NCI-H226 (cell line): ENCODE measurements around the gene KRT8.

Source experiments
- DNase-seq: peaks from one replicate; pipeline ENCODE4 v3.0.0-alpha.2; 2015

Gene KRT8

GRCh38 chr12:52925717-52926595 is 21.1 kb upstream of the KRT8 start:
- peak; percentile 88 for DNase-seq

GRCh38 chr12:52924764-52925716 is 20.2 kb upstream of the KRT8 start:
- DNase-seq, result peak; percentile 100

GRCh38 chr12:52921488-52922165 is 16.8 kb upstream of the KRT8 start:
- no peak for DNase-seq

GRCh38 chr12:52920937-52921336 is 16.1 kb upstream of the KRT8 start:
- DNase-seq, result no peak

GRCh38 chr12:52918784-52919183 is 13.9 kb upstream of the KRT8 start:
- no peak for DNase-seq

- DNase-seq, result no peak
These were observed 13.5 kb upstream of the KRT8 start for GRCh38 chr12:52918351-52918750.

- no peak for DNase-seq
These were observed 12.9 kb upstream of the KRT8 start for GRCh38 chr12:52917800-52918199.

GRCh38 chr12:52916216-52916615 is 11.3 kb upstream of the KRT8 start:
- no peak for DNase-seq

- DNase-seq, result no peak
These were observed 10.8 kb upstream of the KRT8 start for GRCh38 chr12:52915637-52916036.

- no peak for DNase-seq
These were observed 9.8 kb upstream of the KRT8 start for GRCh38 chr12:52914576-52915121.

GRCh38 chr12:52913431-52913821 is 8.6 kb upstream of the KRT8 start:
- DNase-seq, result no peak

GRCh38 chr12:52912711-52913430 is 8.0 kb upstream of the KRT8 start:
- DNase-seq, result no peak

- DNase-seq, result no peak
These were observed 5.5 kb upstream of the KRT8 start for GRCh38 chr12:52910248-52910883.

- DNase-seq, result no peak
These were observed 4.9 kb upstream of the KRT8 start for GRCh38 chr12:52909796-52910195.

GRCh38 chr12:52909331-52909730 is 4.5 kb upstream of the KRT8 start:
- DNase-seq, result no peak

GRCh38 chr12:52907092-52907810 is 2.4 kb upstream of the KRT8 start:
- DNase-seq, result peak; percentile 60

- no peak for DNase-seq
These were observed 1.3 kb upstream of the KRT8 start for GRCh38 chr12:52906191-52906601.

GRCh38 chr12:52903855-52904508 is 894 bp downstream of the KRT8 start:
- DNase-seq, result peak; percentile 81

- DNase-seq, result no peak
These were observed 1.5 kb downstream of the KRT8 start for GRCh38 chr12:52903285-52903854.
